ENCODE results near the gene PPP1R14D.

Gene PPP1R14D

DNA sequence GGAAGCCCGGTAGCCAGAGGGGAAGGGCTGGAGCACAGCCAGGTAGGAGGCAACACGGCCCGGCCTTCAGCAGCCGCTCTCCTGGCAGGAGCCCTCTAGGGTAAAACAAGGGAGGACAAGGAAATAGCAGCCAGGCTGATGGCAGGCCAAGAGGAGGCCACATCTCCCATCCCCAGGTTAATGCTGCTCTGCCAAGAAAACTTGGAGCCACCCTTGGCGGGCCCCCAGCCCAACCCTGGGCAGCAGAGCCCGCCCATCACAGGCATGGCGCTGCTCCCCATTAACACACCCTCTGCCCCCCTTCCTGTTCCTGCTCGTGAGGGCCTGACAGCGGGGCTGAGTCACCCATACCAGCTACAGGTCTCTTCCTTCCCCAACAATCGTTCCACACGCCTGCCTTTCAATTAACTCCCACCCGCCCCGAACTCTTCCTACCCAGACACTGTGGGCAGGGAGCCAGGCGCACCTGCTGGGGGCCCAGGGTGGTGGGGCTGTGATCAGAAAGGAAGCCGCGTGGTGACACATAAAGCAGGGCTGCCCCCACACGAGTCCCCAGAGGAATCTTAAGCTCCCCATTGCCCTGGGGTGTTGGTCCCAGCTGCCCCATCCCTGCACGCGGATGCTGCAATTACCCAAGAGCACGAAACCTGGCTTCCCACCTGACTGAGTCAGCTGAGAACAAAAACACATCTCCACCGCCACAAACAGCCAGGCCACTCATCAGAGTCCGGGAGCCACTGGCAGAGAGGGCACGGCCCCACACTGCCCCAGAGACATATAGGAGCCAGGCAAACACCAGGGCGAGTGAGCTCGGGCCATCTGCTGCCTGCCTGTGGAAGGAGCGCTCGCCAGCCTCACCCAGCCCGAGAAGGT, 59.0 kb downstream of the PPP1R14D start, which contains the start of gene C15orf62:
Gene C15orf62, plus strand, starts transcription at position 707 of the 873 bp plus-strand sequence. CDS start 516 bp downstream, outside the sequence.
- TF ChIP-seq, protein P1, sequence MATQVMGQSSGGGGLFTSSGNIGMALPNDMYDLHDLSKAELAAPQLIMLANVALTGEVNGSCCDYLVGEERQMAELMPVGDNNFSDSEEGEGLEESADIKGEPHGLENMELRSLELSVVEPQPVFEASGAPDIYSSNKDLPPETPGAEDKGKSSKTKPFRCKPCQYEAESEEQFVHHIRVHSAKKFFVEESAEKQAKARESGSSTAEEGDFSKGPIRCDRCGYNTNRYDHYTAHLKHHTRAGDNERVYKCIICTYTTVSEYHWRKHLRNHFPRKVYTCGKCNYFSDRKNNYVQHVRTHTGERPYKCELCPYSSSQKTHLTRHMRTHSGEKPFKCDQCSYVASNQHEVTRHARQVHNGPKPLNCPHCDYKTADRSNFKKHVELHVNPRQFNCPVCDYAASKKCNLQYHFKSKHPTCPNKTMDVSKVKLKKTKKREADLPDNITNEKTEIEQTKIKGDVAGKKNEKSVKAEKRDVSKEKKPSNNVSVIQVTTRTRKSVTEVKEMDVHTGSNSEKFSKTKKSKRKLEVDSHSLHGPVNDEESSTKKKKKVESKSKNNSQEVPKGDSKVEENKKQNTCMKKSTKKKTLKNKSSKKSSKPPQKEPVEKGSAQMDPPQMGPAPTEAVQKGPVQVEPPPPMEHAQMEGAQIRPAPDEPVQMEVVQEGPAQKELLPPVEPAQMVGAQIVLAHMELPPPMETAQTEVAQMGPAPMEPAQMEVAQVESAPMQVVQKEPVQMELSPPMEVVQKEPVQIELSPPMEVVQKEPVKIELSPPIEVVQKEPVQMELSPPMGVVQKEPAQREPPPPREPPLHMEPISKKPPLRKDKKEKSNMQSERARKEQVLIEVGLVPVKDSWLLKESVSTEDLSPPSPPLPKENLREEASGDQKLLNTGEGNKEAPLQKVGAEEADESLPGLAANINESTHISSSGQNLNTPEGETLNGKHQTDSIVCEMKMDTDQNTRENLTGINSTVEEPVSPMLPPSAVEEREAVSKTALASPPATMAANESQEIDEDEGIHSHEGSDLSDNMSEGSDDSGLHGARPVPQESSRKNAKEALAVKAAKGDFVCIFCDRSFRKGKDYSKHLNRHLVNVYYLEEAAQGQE (IDR thresholded peaks at IDR 0.05; ENCODE audit: low read depth) = 0 out of 2 replicates have a peak, but pooled peaks have one; percentile 6
- TF ChIP-seq TEAD4 (IDR thresholded peaks at IDR 0.05) (peak; percentile 89), CREB1 (IDR thresholded peaks at IDR 0.05; ENCODE audit: low read depth) (no peak), EP300 (IDR thresholded peaks at IDR 0.05; ENCODE audit: borderline replicate concordance) (peak; percentile 94), TAF1 (IDR thresholded peaks at IDR 0.05; ENCODE audit: low read depth) (0 out of 2 replicates have a peak, but pooled peaks have one; percentile 15), EGR1 (IDR thresholded peaks at IDR 0.05) (no peak), CEBPB (IDR thresholded peaks at IDR 0.05) (peak; percentile 72), YY1 (IDR thresholded peaks at IDR 0.05; ENCODE audit: low read depth) (peak; percentile 27; the same call in 1 of the 2 replicates), FOXM1 (IDR thresholded peaks at IDR 0.05; ENCODE audit: borderline replicate concordance, low read depth) (peak; percentile 87), TCF12 (IDR thresholded peaks at IDR 0.05; ENCODE audit: low read depth) (peak; percentile 98), NFIC (IDR thresholded peaks at IDR 0.05) (peak; percentile 99), ZBTB7A (IDR thresholded peaks at IDR 0.05; ENCODE audit: low read depth) (0 out of 2 replicates have a peak, but pooled peaks have one; percentile 71), RAD21 (IDR thresholded peaks at IDR 0.05; ENCODE audit: low read depth) (no peak; the same call in 1 of the 2 replicates)
- TF ChIP-seq, protein P2, sequence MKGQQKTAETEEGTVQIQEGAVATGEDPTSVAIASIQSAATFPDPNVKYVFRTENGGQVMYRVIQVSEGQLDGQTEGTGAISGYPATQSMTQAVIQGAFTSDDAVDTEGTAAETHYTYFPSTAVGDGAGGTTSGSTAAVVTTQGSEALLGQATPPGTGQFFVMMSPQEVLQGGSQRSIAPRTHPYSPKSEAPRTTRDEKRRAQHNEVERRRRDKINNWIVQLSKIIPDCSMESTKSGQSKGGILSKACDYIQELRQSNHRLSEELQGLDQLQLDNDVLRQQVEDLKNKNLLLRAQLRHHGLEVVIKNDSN (IDR thresholded peaks at IDR 0.05) = peak; percentile 75
- TF ChIP-seq, protein P3, sequence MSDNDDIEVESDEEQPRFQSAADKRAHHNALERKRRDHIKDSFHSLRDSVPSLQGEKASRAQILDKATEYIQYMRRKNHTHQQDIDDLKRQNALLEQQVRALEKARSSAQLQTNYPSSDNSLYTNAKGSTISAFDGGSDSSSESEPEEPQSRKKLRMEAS (IDR thresholded peaks at IDR 0.05) = peak; percentile 83

DNA sequence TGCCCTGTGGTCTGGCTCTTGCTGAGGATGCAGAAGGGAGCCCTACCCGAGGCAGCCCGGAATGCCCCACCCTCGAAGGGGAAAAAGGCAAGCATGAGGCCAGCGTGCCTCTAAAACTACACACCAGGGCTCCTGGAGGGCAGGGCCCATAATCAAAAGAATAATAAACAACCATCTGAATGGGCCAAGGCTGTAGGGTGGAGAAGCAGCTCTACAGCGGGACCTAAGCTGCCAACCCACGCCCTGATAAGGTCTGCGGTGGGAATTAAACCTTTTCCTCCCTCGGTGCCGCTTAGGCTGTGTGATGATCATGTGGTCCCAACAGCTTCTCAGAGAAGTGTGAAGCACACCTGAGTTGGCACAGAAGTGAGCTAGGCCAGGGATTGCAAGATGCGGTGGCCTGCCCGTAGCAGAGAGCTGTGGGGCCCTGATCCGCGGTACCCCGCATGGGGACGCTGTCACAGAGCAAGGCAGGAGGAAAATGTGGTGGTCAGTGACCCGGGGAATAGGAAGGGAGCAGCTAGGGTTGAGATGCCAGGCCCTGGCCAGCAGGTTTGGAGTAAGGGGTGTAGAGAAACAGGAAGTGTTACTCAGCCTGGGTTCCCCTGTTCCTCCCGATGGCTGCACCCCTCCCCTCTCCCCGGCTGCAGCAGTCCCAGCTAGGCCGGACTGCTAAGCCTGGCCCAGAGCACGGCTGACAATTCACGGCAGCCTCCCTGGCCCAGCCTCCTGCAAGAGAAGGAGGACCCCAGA, 59.8 kb downstream of the PPP1R14D start:
- TF ChIP-seq TCF12 (IDR thresholded peaks at IDR 0.05; ENCODE audit: low read depth) = no peak
- peak; percentile 3; the same call in 1 of the 2 replicates for TF ChIP-seq TAF1 (IDR thresholded peaks at IDR 0.05; ENCODE audit: low read depth)
- TF ChIP-seq RAD21 (IDR thresholded peaks at IDR 0.05; ENCODE audit: low read depth) = no peak
- no peak for TF ChIP-seq ZBTB7A (IDR thresholded peaks at IDR 0.05; ENCODE audit: low read depth)
- TF ChIP-seq CREB1 (IDR thresholded peaks at IDR 0.05; ENCODE audit: low read depth) = no peak
- TF ChIP-seq EGR1 (IDR thresholded peaks at IDR 0.05) = no peak
- TF ChIP-seq NFIC (IDR thresholded peaks at IDR 0.05) = no peak

DNA sequence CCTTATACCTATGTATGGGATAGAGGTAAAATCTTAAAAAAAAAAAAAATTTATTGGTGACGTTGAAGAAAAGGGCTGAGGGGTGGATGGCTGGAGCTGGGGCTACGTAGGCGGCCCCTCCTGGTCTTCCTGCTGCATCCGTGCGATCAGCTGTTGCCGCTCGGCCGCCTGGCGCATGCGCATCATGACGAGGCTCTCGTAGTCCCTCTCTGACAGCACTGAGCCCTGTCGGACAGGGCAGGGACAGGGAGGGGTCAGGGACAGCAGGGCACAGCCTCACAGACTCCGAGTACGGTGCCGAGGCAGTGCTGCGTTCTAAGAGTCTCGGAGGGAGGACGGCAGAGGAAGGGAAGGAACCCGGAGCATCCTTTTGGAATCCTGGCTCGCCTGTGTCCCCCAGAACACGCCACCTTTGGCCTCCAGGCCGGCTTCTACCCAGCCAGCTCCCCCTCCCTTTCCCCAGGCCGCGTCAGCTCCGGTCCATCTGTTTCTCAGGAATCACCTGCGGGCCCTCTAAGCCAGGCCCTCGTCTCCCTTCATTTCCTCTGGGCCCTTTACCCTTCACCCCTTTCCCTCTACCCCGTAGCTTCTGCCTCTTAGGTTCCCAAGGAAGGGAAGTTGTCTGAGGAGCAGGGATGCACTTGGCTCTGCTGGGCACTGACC, 60.5 kb downstream of the PPP1R14D start:
- TF ChIP-seq CREB1 (IDR thresholded peaks at IDR 0.05; ENCODE audit: low read depth) (no peak), YY1 (IDR thresholded peaks at IDR 0.05; ENCODE audit: low read depth) (no peak)
- TF ChIP-seq, protein P1 (IDR thresholded peaks at IDR 0.05; ENCODE audit: low read depth) = no peak

DNA sequence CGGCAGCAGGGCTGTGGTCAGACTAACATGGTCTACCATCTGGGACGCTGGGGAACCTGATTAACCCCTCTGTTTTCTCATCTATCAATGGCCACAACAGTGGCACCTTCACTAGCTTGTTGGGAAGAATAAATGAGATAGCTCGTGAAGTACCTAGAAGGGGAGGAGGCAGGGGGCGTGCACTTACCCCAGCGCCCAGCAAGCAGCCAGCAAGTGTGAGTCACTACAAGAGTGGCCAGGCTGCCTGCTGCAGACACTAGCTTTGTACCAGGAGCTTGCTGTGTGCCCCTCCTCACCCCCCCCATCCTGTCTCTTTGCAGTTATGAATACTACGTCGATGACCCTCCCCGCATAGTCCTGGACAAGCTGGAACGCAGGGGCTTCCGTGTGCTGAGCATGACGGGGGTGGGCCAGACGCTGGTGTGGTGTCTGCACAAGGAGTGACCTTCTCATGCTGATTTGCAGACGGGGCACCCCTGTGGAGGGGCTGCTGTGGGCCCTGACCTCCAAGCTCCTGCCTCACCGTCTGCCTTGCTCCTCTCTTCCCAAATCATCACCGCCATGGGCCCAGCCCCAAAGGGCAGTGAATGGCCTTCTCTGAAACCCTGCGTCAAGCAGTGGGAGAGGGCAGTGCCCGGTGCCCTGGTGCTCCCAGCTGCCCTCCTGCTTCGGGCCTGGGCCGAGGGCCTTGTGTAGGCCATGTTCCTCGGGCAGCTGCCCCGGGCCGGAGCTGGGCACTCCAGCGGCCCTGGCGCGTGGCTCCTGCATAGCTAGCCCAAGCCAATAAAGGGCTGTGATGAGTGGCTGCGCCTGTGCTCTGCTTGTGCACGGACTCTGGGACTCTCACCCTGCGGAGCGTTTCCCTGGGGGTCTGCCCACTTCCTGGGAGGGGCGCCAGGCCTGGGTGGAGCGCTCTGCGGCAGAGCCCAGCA, 61.3 kb downstream of the PPP1R14D start:
- TF ChIP-seq, protein P1 (IDR thresholded peaks at IDR 0.05; ENCODE audit: low read depth) = no peak
- TF ChIP-seq ZBTB7A (IDR thresholded peaks at IDR 0.05; ENCODE audit: low read depth) = 0 out of 2 replicates have a peak, but pooled peaks have one; percentile 30

All from Ishikawa (cell line).